GM21529 (cell line): ENCODE results near the gene TSPAN15.

ENCODE experiments used
- ATAC-seq: cut with Tn5 transposase; IDR thresholded peaks from one replicate; pipeline ENCODE4 v1.9.1; 2021; ENCODE audit not compliant: unreplicated experiment

The TSPAN15 gene

DNA sequence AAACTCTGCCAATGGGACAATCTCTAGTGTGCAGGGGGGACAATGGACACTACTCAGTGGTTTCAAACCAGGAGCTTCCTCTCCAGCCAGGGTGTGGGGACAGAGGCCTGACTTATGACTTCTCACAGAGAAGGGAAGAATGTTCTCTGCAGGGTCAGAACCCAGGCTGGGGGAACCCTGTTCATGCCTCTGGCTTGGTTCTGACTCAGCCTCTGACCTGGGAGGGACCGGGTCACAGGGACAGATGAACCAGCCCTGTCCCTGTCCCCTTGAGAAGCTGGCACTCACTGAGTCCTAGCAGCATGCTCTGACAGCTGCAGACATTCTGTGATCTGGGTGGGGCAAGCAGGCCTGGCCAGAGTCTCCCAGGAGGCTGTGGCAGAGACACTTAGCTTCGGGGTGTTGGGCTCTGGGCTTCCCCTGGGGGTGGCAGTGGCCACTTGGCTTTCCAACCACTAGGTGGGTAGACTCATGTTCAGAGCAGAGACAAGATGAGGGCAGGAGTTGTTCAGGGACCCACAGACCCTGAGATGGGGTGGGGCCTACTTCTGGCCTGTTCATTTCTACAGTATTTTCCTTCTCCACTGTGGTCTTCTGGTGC, 13.6 kb downstream of the TSPAN15 start:
- ATAC-seq = no peak

- ATAC-seq = no peak
Observed at GRCh38 chr10:69465457-69466157, 14.3 kb downstream of the TSPAN15 start.

DNA sequence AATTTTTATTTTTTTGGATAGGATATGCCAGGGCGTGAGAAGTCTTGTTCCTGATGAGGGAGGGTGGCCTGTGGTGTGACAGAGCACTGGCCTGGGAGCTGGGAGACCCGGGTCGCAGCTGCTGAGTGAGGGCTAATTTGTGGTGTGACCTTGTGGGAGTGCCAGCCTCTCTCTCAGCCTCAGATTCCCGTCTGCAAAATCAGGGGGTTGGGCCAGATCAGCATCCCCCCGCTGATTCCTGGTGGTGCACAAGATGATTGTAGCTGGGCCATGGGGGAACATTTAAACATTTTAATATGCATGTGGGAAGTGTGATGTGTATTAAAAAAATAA, 14.9 kb downstream of the TSPAN15 start:
- ATAC-seq = no peak

DNA sequence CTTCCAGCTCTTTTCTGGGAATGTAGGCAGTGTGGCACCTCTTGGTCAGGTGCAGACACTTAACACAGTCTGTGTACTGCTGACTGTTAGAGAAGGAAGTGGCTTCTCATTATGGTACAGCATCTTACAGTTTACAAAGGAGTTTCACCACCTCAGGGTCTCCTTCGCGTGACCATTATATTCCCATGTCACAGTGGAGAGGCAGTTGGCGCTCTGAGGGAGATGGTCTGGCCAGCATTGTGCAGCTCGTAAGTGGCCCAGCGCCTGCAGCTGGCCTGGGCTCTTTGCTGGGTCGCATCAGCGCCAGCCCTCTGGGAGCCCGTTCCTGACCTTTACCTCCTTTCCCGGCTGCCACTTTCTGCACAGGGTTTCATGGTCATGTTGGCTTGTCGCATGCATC, 15.4 kb downstream of the TSPAN15 start:
- ATAC-seq = no peak

- no peak for ATAC-seq
Observed at GRCh38 chr10:69467928-69468750, 16.9 kb downstream of the TSPAN15 start.

GRCh38 chr10:69468751-69469089, 17.5 kb downstream of the TSPAN15 start:
- ATAC-seq = no peak

GRCh38 chr10:69469976-69470375, 18.7 kb downstream of the TSPAN15 start:
- no peak for ATAC-seq

- ATAC-seq = no peak
Observed at GRCh38 chr10:69470463-69471384, 19.5 kb downstream of the TSPAN15 start.

DNA sequence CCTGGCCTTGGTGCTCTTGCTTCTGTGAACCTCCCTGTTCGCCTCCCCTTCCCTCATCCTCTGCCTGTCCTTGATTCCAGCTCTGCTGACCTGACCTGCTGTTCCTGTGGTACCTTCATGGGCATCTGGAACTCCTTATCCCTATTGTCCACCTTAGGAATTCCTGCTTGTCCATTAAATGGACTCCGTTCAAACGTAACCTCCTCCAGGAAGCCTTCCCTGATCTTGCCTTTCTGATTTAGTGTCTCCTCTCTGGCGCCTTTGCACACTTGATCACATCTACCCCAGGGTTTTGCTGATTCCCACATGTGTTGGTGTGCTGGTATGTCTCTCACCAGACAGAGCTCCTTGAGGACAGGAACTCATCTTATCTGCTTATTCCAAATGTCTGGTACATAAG, 20.9 kb downstream of the TSPAN15 start:
- ATAC-seq = no peak

- ATAC-seq = no peak
Observed at GRCh38 chr10:69472544-69472943, 21.3 kb downstream of the TSPAN15 start.

DNA sequence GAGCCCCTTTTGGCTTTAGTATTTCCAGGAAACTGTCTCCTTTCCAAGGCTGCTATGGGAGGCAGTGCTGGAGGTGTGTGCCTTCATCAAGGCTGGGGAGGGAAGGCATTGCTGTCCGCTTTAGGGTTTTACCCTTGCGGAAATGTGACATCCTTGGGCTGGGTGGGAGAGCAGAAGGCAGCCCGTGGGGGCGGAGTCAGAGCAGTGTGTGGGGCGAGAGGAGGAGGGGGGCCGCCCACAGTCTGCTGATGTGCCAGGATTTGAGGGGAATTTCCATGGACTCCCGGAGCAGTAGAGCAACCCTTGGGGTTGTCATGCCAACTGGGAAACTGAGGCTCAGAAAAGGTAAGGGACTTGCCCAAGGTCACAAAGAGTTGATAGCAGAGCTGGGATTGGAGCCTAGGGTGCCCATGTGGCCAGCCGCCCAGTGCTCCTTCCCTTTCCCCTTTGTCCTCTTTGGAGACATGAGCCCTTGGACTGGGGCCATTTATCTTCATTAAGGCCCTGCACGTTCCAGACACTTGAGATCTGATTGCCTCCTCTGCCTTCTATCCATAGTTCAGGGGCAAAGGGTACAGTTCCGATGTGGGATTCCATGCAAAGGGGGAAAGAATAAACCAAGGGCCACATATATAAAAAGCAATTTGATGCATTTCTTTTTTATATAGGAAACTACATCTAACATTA, 22.2 kb downstream of the TSPAN15 start:
- ATAC-seq = no peak

- ATAC-seq = no peak
Observed at GRCh38 chr10:69474742-69475432, 23.6 kb downstream of the TSPAN15 start.

DNA sequence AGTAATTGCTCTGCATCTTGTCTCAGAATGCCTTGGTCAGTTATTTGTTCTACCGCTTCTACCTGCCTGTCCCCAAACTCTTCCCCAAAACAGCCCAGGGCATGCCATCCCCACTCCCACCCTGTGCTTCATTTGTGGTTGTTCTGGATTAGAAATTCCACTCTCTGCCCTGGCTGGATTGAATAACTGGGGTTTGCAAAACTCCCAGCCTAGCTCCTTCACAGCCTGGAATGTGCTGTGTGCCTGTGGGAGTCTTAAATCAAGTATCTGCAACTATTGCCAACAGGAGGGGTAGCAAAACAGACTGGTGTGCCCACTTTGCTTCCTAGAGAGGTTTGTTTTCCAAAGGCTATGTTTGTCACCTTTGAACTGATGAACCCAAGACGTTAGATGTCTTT, 24.2 kb downstream of the TSPAN15 start:
- ATAC-seq = no peak

- ATAC-seq = no peak
Observed at GRCh38 chr10:69477968-69478597, 26.8 kb downstream of the TSPAN15 start.

- no peak for ATAC-seq
Observed at GRCh38 chr10:69479240-69480067, 28.2 kb downstream of the TSPAN15 start.

DNA sequence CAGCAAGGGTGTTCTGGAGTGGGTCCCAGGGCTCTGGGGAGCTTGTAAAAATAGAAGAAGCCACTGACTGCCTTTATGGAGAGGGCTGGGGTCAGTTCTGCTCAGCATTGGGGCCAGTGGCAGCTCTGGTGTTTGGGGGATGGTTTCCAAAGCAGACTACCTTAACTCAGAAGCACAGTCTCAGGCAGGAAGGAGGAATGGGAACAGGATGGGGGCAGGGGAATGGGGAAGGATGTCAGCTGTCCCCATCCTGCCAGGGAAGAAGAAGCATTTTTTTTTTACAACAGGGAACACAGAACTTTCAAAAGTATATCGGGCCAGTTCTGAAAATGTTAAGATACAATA, 28.8 kb downstream of the TSPAN15 start:
- no peak for ATAC-seq

DNA sequence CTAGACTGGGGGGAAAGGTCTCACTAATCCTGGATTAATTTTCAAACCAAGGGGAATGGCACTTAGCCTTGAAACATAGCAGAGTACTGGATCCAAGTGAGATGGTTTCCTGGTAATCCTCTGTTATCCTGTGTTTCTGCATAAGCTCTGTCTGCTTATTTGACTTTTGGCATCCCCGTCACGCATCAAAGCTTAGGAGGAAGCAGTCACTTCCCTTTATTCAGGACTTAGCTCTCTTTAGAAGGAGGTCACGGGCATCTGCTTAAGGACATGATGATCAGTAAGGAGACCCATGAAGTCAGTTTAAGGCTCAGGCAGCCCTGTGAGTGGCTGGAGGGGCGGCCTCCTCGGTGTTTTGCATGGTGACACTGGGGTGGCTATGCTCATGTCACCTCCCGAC, 30.0 kb downstream of the TSPAN15 start:
- ATAC-seq = no peak

DNA sequence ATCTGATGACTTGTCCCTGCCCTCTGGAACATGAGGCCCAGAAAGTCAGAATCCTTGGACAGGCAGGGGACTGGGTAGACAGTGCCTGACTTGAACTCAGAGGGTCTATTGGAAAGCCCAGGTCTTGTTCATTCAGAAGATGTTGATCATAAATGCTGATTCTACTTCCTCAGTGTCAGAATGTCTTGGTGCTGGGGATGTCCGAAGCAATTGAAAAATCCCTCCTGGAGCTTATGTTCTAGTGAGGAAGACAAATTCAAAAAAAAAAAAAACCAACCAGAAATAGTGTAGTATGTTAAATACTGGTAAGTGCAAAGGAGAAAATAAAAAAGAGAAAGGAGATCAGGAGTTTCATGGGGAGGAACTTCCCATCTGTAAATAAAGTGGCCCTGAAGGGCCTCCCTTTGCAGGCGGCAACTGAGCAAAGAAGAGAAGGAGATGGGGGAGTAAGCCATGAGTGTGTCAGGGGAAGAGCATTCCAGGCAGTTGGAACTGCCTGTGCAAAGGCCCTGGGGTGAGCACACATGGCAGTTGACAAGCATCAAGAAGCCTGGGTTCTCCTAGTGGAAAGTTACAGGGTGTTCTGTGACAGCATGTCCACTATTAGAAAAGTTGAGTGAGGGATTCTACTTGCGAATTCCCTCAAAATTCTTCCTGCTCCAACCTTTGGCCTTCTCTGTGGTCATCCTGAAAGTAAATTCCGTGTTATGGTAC, 30.7 kb downstream of the TSPAN15 start:
- no peak for ATAC-seq
